Stimulated activated CD4-positive, alpha-beta T cell treated with anti-CD3 and anti-CD28 coated beads, Interleukin-1b, Interleukin-23, amount 100 ng/mL, for 1 hour (primary cell): ENCODE measurements around the gene HACD1.

Experiments used
- DNase-seq, 2 donors: peaks; one replicate each; pipeline ENCODE4 v3.0.0-alpha.2; 2020; ENCODE audit warnings: low read depth in 2 of 2

Gene HACD1

DNA sequence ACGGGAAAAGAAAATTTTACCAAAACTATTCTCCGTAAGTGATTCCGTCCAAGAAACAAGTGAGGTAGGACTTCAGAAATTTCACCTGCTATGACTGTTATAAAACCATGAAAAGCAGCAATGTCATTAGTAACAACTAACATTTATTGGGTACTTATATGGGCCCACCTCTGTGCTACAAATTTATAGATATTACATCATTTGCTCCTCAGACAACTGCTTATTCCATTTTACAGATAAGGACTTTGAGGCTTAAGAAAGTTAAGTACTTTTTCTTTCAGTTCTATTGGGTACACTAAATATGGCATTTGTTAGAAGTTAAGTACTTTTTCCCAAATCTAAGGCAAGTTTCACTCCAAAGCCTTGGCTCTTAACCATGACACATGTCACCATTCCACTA, 36.3 kb downstream of the HACD1 start:
- DNase-seq, result no peak

DNA sequence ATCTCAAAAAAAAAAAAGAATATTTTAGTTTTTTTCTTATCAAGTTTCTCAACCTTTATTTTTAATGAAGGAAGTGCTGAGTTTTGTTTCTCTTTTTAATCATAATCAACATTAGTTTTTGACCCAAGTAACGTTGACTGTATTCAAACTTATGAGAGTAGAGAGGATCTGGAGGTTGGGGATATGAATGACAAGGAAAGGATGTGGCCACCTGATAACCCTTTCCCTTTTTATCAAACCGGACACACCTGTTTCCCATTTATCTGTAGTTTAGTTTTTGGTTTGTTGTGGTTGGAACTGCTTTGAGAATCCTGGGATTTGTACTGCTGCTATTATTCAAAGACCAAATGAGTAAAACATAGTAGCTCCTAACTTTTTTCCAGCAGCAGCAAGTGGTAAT, 38.6 kb downstream of the HACD1 start:
- DNase-seq, result no peak

DNA sequence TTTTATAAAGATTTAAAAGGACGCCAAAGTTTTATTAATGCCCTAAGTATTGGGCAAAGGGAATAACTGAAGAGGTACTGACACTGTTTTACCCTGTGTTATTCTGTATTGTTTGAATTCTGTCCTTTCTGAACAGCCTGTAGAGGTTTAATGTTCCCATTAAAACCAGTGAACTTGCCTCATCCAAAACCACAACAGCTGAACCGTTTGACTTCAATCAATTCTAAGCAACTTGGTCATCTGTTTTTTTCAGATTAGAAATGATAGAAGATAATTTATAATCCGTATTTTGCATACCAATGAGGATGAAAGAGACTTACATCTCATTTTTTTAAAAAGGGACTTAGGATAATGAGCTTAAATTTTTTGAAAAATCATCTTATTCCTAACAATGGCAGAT, 40.4 kb downstream of the HACD1 start:
- DNase-seq, result no peak

DNA sequence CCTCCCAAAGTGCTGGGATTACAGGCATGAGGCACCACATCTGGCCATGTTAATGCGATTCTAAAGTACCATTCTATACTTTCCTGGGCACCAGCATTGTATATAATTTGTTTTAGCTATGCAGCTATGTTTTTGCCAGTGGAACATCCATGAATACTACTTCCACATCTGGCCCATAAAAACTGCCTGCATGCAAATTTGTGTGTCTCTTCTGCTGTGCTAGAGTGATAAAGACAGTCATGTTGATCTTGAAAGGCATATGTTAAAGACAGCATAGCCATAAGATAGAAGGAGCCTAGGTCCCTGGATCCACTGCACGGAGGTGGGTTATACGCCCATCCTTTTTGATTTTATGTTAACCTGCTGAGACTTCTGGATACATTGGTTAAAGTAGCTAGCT, 52.3 kb downstream of the HACD1 start:
- no peak for DNase-seq

DNA sequence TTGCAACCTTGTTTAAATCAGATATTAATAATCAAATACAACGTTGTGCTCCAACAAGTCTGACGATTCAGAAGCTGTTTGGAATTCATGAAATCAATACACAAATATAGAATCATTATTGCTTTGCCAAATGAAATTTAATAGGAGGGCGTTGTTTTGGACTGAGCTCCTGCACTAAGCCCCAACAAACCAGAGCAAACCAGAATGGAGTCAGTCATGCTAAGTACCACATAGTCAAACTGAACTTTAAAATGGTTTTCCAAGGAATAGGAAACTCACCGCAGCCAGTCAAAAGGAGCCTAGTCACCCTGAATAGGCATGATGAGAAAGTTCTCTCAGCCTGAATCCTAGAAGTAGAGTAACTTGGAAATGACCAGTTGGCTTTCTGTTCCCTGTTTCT, 53.7 kb downstream of the HACD1 start:
- no peak for DNase-seq

DNA sequence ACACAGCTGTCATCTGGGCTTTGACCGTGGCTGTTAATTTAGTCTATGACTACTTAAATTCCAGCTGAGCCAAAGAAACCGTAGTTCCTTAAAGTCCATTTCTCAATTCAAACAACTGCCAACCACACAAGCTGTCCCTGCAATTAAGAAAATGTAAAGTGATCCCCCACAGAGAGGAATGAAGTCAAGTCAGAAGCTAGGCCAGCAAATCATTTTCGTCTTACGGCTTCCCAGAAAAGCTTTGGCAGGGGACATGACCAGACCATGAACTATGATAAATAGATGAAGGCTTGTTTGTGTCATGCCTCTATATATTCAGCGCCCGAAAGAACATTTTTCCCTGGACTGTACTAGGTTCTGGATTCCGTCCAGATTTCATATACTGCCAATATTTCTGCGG, 54.6 kb downstream of the HACD1 start:
- DNase-seq, result no peak

DNA sequence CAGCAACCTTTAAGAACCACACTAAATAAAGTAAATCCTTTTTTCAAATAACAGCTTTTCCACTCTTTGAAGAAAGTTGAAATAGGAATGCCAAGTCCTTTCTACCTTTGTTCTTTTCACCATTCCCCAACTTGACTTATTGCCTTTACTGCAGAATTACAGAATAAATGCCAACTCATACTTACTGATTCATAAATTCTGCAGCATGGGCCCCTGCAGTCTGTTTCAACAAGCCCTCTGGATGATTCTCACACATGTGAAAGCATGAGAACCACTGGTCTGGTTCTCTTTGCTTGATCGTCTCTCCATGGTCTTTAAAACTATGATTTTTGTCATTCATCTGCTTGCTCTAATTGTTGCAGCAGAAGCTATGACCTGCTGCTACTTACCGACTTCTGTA, 56.1 kb downstream of the HACD1 start:
- DNase-seq, result no peak

DNA sequence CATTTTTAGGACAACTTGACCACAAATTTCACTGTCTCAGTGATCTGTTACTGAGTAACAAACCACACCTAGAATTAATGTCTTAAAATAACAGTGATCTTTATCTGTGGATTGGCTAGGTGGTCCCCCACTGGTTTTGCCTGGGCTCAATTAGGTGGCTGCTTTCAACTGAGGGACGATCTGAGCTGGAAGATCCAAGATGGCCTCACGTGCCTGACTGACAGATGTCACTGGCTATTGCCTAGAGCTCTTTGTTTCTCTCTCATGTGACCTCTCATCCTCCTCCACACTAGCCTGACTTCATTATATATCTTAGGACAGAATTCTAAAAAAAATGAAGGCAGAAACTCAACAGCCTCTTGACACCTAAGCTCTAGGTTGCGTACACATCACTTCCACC, 59.7 kb downstream of the HACD1 start:
- DNase-seq, result no peak

DNA sequence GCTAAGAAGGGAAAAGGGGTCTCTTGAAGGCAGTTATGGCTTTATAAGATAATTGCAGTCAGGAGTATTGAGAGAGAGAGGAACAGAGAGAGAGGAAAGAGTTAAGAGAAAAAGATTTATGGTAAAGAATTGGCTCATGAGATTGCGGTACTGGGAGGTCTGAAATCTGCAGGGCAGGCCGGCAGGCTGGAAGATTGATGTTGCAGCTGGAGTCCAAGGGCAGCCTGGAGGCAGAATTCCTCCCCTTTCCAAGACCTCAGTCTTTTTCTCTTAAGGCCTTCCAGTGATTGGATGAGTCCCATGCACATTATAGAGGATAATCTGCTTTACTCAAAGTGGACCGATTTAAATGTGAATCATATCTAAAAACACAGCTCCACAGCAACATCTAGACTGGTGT, 68.4 kb downstream of the HACD1 start:
- no peak for DNase-seq

DNA sequence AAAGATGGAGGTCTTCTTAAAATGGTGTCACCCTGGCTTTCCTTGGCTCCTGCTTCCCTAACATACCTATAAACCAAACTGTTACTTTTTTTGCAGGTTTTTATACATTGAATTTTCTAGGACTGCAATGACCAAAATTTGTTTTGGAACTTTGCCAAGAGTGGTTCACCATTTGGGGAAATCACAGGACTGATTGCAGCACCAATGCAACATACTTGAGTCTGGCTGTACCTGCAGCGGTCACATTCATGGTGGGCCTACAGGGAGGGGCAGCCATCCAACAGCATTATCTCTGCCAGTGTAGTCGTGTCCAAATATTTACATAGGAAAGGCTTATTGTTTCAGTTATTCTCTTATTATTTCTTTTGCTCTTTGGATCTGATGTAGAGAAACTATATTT, 69.0 kb downstream of the HACD1 start:
- no peak for DNase-seq

DNA sequence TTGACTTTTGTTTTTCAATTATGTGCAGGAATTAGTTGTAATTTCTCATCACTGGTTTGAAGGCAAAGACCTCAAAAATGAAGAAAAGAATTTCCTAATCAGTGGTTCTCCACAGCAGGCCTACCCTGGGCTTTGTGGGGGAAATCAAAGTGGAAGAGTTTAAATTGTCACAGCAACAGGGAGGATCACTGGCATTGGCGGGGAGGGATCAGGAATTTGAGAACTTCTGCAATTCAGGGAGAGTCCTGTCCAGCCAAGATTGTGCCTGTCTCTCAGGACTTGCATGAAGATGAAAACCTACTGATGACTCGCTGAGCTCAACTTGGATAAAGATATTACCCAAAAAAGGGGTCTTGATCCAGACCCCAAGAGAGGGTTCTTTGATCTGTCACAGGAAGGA, 70.1 kb downstream of the HACD1 start:
- no peak for DNase-seq

DNA sequence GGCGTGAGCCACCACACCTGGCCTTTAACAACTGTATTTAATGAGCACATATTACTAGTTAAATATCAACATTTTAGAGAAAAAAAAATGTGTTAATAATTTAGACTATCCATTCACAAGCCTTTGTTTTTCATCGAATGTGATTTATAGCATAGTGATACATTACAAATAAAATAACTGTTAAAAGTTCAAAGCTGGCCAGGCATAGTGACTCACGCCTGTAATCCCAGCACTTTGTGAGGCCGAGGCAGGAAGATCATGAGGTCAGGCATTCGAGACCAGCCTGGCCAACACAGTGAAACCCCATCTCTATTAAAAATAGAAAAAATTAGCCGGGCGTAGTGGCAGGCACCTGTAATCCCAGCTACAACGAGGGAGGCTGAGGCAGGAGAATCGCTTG, 72.7 kb downstream of the HACD1 start:
- DNase-seq, result no peak
